Activated CD4-positive, alpha-beta T cell treated with anti-CD3 and anti-CD28 coated beads for 36 hours (primary cell): Measurements from ENCODE around the gene SCD. TPM values are rescaled to one million over a fixed set of nuclear protein-coding genes. Genes with fewer than 3 reads are reported as not detected.

Experiments
- ATAC-seq: fragments of 200-7000 bp; cut with Tn5 transposase; one replicate; pipeline ENCODE4 v1.10.0; 2021; ENCODE audit warnings: mild to moderate bottlenecking, moderate library complexity
- CTCF ChIA-PET: fragments of 350-600 bp; sonication (Branson Sonifier 250); formaldehyde crosslinking; loops from one replicate; lab custom pipeline; 2021; ENCODE audit warnings: antibody characterized with exemption; lab: Charles Lee
- POLR2A ChIA-PET: fragments of 350-600 bp; sonication (Branson Sonifier 250); formaldehyde crosslinking; loops from one replicate; lab custom pipeline; 2021; ENCODE audit warnings: antibody characterized with exemption, inconsistent platforms; lab: Charles Lee
- DNase-seq: peaks from one replicate; pipeline ENCODE4 v3.0.0-alpha.2; 2020
- H3K27ac Mint-ChIP-seq: one replicate; pipeline ENCODE4 v1.8.0; 2021; ENCODE audit warnings: mixed read lengths
- H3K27me3 Mint-ChIP-seq: one replicate; pipeline ENCODE4 v1.8.0; 2021; ENCODE audit warnings: mixed read lengths
- H3K36me3 Mint-ChIP-seq: one replicate; pipeline ENCODE4 v1.8.0; 2021; ENCODE audit warnings: low read depth, mixed read lengths
- H3K4me1 Mint-ChIP-seq: one replicate; pipeline ENCODE4 v1.8.0; 2021; ENCODE audit warnings: mixed read lengths
- H3K4me3 Mint-ChIP-seq: one replicate; pipeline ENCODE4 v1.8.0; 2021; ENCODE audit warnings: mild to moderate bottlenecking, moderate library complexity, mixed read lengths
- H3K9me3 Mint-ChIP-seq: one replicate; pipeline ENCODE4 v1.8.0; 2021; ENCODE audit warnings: low read depth, mixed read lengths
- intact Hi-C, 2 experiments: fragments of 100-400 bp; cut with DNase I in 1 of 2; cut with micrococcal nuclease in 1 of 2; formaldehyde crosslinking; loops; one replicate each; pipeline versions ENCODE4 v1.14.2 to v1.15.1; 2022 to 2024; cut with DNase I, micrococcal nuclease
- total RNA-seq, 2 experiments: library from RNA; stranded (reverse); gene quantifications; one replicate each; pipeline ENCODE4 v1.2.3, GENCODE V29; 2021

The SCD gene
- total RNA-seq, 2 experiments from 2014 or later, result 203 to 206 TPM

GRCh38 chr10:100340948-100341847, 5.8 kb upstream of the SCD start:
- intact Hi-C loops, result no loop called here
- Mint-ChIP-seq H3K9me3 (no peaks in the 10 kb centered on the region), H3K27me3 (no peaks in the 10 kb centered on the region), H3K27ac (peak overlapping the region; percentile 42), H3K4me1 (peaks cover 14% of the 10 kb centered on the region), H3K36me3 (peaks cover 3% of the 10 kb centered on the region), H3K4me3 (no peak overlapping the region)
- ATAC-seq, result no peak
- ChIA-PET POLR2A (no interaction called here), CTCF (interaction anchor here (1.2 to 21.1 kb wide), 4 partner anchors 90 to 177 kb away, joined by 3 to 236 read pairs (median 6); no protein-coding TSS in a partner anchor)
- no peak for DNase-seq

DNA sequence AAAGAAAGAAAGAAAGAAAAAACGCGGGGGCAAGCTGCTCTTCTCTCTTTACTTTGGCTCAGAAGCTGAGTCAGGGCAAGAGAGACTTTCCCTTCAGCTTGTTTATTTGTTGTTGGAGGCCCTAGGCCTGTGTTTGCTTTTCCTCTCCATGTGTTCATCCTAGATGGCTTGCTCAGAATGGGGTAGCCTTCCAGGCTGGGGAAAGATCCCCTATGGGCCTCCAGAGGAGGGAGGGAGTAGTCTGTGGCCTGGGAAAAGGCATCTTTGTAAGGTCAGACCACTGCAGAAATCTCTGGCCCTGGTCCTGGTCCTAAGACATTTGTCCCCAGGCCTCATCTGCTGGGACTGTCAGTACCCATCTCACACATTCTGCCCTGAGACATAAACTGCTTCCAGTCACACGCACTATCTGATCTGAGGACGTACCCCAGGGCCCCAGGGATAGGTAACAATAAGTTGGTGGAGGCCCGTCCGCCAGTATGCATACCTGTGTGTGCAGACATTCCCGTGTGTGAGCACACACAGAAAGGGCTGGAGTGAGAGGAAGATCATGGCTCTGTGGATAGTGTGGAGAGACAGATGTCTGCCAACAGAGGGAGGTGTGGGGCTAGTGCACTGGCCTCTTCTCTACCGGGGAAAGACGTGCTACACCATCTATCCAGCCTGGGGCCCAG, 4.9 kb upstream of the SCD start:
- Mint-ChIP-seq H3K36me3 (peaks cover 3% of the 10 kb centered on the region), H3K27ac (no peak overlapping the region), H3K4me1 (peaks cover 16% of the 10 kb centered on the region), H3K27me3 (no peaks in the 10 kb centered on the region), H3K9me3 (no peaks in the 10 kb centered on the region), H3K4me3 (no peak overlapping the region)
- peak; percentile 73 for DNase-seq
- intact Hi-C loops, result loop anchor here (1.0 kb wide), 2 partner anchors 91 to 166 kb away; no protein-coding TSS in a partner anchor
- POLR2A ChIA-PET, result no interaction called here
- CTCF ChIA-PET, result interaction anchor here (0.7 to 21.1 kb wide), 7 partner anchors 23 to 399 kb away, joined by 3 to 236 read pairs (median 5); no protein-coding TSS in a partner anchor
- ATAC-seq, result peak; percentile 51

DNA sequence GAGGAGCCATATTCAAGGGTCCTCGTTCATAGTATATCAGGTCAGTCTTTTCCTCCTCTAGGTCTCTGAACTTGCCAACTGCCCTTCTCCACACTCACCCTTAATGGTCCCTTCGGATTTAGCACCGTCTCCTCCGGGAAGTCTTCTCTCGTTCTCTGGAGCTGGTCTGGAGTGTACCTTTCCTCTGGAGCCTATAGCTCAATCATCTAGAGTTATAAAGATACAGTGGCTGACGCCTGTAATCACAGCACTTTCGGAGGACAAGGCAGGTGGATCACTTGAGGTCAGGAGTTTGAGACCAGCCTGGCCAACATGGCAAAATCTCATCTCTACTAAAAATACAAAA, 4.4 kb upstream of the SCD start:
- intact Hi-C loops, result loop anchor here (1.0 kb wide), 2 partner anchors 91 to 166 kb away; no protein-coding TSS in a partner anchor
- CTCF ChIA-PET, result interaction anchor here (0.6 to 21.1 kb wide), 10 partner anchors 8 to 399 kb away, joined by 3 to 236 read pairs (median 4); partner anchors contain the start of gene HIF1AN
- Mint-ChIP-seq H3K4me3 (no peak overlapping the region), H3K27me3 (no peaks in the 10 kb centered on the region), H3K27ac (no peak overlapping the region), H3K36me3 (peaks cover 6% of the 10 kb centered on the region), H3K4me1 (peaks cover 16% of the 10 kb centered on the region), H3K9me3 (no peaks in the 10 kb centered on the region)
- DNase-seq (no peak), ATAC-seq (no peak)
- POLR2A ChIA-PET, result no interaction called here

- peaks cover 27% of the 10 kb centered on the region for H3K4me1 Mint-ChIP-seq
- H3K36me3 Mint-ChIP-seq, result peaks cover 23% of the 10 kb centered on the region
- DNase-seq (no peak), ATAC-seq (no peak)
- H3K4me3 Mint-ChIP-seq, result peak overlapping the region; percentile 25
- H3K9me3 Mint-ChIP-seq, result no peaks in the 10 kb centered on the region
- ChIA-PET POLR2A (interaction anchor here (0.7 kb wide), 1 partner anchor 162 kb away, joined by 3 read pairs; no protein-coding TSS in a partner anchor), CTCF (interaction anchor here (0.6 to 21.1 kb wide), 10 partner anchors 10 to 175 kb away, joined by 3 to 236 read pairs (median 6); no protein-coding TSS in a partner anchor)
- intact Hi-C loops, result no loop called here
- no peaks in the 10 kb centered on the region for H3K27me3 Mint-ChIP-seq
- H3K27ac Mint-ChIP-seq, result peak overlapping the region; percentile 56
Measured at GRCh38 chr10:100344241-100344788, 2.7 kb upstream of the SCD start.

- H3K9me3 Mint-ChIP-seq, result no peaks in the 10 kb centered on the region
- H3K4me3 Mint-ChIP-seq, result peak overlapping the region; percentile 88
- H3K36me3 Mint-ChIP-seq, result peaks cover 38% of the 10 kb centered on the region
- POLR2A ChIA-PET, result interaction anchor here (0.8 to 2.8 kb wide), 4 partner anchors 25 to 165 kb away, joined by 5 to 32 read pairs (median 6); no protein-coding TSS in a partner anchor
- no peak for DNase-seq
- ATAC-seq, result no peak
- intact Hi-C loops, result loop anchor here (1.0 to 5.0 kb wide), 11 partner anchors 28 to 652 kb away; partner anchors contain the start of genes BLOC1S2 (in 2 of the 2), ERLIN1 (in 2 of the 2), CWF19L1 (in 1 of the 2) and LZTS2 (in 1 of the 2)
- H3K4me1 Mint-ChIP-seq, result peaks cover 38% of the 10 kb centered on the region
- peak overlapping the region; percentile 91 for H3K27ac Mint-ChIP-seq
- CTCF ChIA-PET, result interaction anchor here (0.5 to 21.1 kb wide), 11 partner anchors 24 to 394 kb away, joined by 3 to 236 read pairs (median 10); no protein-coding TSS in a partner anchor
- H3K27me3 Mint-ChIP-seq, result no peaks in the 10 kb centered on the region
Measured at GRCh38 chr10:100345570-100346330, 1.3 kb upstream of the SCD start.

- ATAC-seq, result peak; percentile 76
- Mint-ChIP-seq H3K9me3 (no peaks in the 10 kb centered on the region), H3K27me3 (no peaks in the 10 kb centered on the region), H3K36me3 (peaks cover 44% of the 10 kb centered on the region), H3K27ac (peak overlapping the region; percentile 91), H3K4me1 (peaks cover 44% of the 10 kb centered on the region), H3K4me3 (peak overlapping the region; percentile 88)
- intact Hi-C loops, result loop anchor here (1.0 to 5.0 kb wide), 11 partner anchors 27 to 651 kb away; partner anchors contain the start of genes BLOC1S2 (in 2 of the 2), ERLIN1 (in 2 of the 2), CWF19L1 (in 1 of the 2) and LZTS2 (in 1 of the 2)
- DNase-seq, result peak; percentile 91
- POLR2A ChIA-PET, result interaction anchor here (1.3 to 2.8 kb wide), 3 partner anchors 24 to 165 kb away, joined by 5 to 32 read pairs (median 25); no protein-coding TSS in a partner anchor
- CTCF ChIA-PET, result interaction anchor here (0.5 to 21.1 kb wide), 12 partner anchors 9 to 178 kb away, joined by 3 to 236 read pairs (median 6); no protein-coding TSS in a partner anchor
Measured at GRCh38 chr10:100346351-100346764, 675 bp upstream of the SCD start.

DNA sequence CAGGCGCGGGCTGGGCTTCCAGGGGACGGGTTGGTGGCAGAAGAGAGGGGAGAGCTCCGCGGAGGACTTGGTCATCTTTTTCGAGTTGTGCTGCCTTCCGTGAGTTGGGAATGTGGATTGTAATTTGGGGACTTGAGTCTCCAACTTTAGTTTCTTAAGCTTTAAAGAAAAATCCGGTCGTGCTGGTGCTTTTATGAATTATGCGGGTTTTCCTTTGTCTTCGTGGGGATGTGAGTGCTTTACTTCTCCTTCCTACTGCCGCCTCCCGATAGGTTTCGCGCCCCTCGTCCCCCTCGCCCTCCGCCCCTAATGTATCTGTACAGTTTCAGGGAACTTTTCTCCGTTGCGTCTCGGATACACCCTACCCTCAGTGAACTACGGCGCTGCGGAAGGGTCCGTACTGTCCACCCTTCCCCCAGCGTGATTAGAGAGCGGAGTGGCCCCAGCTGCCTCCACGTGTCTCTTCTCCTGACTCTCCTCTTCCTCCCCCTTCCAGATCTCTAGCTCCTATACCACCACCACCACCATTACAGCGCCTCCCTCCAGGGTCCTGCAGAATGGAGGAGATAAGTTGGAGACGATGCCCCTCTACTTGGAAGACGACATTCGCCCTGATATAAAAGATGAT, 649 bp downstream of the SCD start:
- DNase-seq, result no peak
- ATAC-seq, result no peak
- H3K4me3 Mint-ChIP-seq, result peak overlapping the region; percentile 88
- CTCF ChIA-PET, result interaction anchor here (0.7 to 21.1 kb wide), 16 partner anchors 11 to 171 kb away, joined by 3 to 236 read pairs (median 6); no protein-coding TSS in a partner anchor
- H3K27me3 Mint-ChIP-seq, result no peaks in the 10 kb centered on the region
- peaks cover 44% of the 10 kb centered on the region for H3K4me1 Mint-ChIP-seq
- peaks cover 56% of the 10 kb centered on the region for H3K36me3 Mint-ChIP-seq
- H3K27ac Mint-ChIP-seq, result peak overlapping the region; percentile 68
- POLR2A ChIA-PET, result interaction anchor here (1.7 to 2.8 kb wide), 2 partner anchors 23 to 26 kb away, joined by 25 to 32 read pairs; no protein-coding TSS in a partner anchor
- H3K9me3 Mint-ChIP-seq, result no peaks in the 10 kb centered on the region
- intact Hi-C loops, result loop anchor here (1.0 to 5.0 kb wide), 7 partner anchors 26 to 650 kb away; partner anchors contain the start of genes BLOC1S2 (in 1 of the 2), ERLIN1 (in 1 of the 2), LZTS2 (in 1 of the 2) and NDUFB8 (in 1 of the 2)

GRCh38 chr10:100348389-100348927, 1.4 kb downstream of the SCD start:
- Mint-ChIP-seq H3K4me3 (peak overlapping the region; percentile 88), H3K27me3 (no peaks in the 10 kb centered on the region), H3K36me3 (peaks cover 63% of the 10 kb centered on the region), H3K27ac (peak overlapping the region; percentile 68), H3K4me1 (peaks cover 44% of the 10 kb centered on the region), H3K9me3 (no peaks in the 10 kb centered on the region)
- ChIA-PET CTCF (interaction anchor here (0.6 to 21.1 kb wide), 10 partner anchors 18 to 215 kb away, joined by 3 to 236 read pairs (median 4); no protein-coding TSS in a partner anchor), POLR2A (no interaction called here)
- intact Hi-C loops, result loop anchor here (5.0 kb wide), 2 partner anchors 161 to 649 kb away; partner anchors contain the start of genes ERLIN1 (in 1 of the 2) and LZTS2 (in 1 of the 2)
- ATAC-seq (no peak), DNase-seq (no peak)

GRCh38 chr10:100349087-100349486, 2.1 kb downstream of the SCD start:
- peaks cover 44% of the 10 kb centered on the region for H3K4me1 Mint-ChIP-seq
- no peaks in the 10 kb centered on the region for H3K9me3 Mint-ChIP-seq
- intact Hi-C loops, result loop anchor here (5.0 kb wide), 2 partner anchors 162 to 648 kb away; partner anchors contain the start of genes ERLIN1 (in 1 of the 2) and LZTS2 (in 1 of the 2)
- ATAC-seq, result no peak
- H3K27ac Mint-ChIP-seq, result no peak overlapping the region
- H3K36me3 Mint-ChIP-seq, result peaks cover 70% of the 10 kb centered on the region
- no peak for DNase-seq
- no peaks in the 10 kb centered on the region for H3K27me3 Mint-ChIP-seq
- POLR2A ChIA-PET, result no interaction called here
- H3K4me3 Mint-ChIP-seq, result peak overlapping the region; percentile 88
- CTCF ChIA-PET, result interaction anchor here (0.6 to 21.1 kb wide), 10 partner anchors 10 to 214 kb away, joined by 3 to 236 read pairs (median 4); no protein-coding TSS in a partner anchor
